Islet precursor cell (in vitro differentiated cells): ENCODE results near the gene ST3GAL2.
A peak's percentile ranks its signal among the peaks of the same experiment; 100 is the strongest.
"Not testable (repeated sequence)": the region's sequence is repeated elsewhere in the genome, so short reads cannot be mapped to it uniquely, and the experiment has no call there.

ENCODE experiments used
- DNase-seq: peaks from one replicate; pipeline ENCODE4 v3.0.0-alpha.2; 2018

Gene ST3GAL2

DNA sequence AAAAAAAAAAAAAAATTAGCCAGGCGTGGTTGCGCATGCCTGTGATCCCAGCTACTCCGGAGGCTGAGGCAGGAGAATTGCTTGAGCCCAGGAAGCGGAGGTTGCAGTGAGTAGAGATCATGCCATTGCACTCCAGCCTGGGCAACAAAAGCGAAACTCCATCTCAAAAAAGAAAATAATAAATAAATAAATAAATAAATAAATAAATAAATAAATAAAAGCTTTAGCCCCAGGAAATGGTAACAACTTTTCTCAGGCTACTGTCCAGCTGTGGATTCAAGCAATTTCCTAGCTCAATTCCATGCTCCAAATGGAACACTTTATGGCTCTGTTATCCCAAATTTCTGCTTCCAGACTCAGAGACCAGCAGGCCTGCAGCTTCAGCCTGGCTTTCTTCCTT lies 25.3 kb downstream of the ST3GAL2 start:
- DNase-seq: not testable (repeated sequence)

DNA sequence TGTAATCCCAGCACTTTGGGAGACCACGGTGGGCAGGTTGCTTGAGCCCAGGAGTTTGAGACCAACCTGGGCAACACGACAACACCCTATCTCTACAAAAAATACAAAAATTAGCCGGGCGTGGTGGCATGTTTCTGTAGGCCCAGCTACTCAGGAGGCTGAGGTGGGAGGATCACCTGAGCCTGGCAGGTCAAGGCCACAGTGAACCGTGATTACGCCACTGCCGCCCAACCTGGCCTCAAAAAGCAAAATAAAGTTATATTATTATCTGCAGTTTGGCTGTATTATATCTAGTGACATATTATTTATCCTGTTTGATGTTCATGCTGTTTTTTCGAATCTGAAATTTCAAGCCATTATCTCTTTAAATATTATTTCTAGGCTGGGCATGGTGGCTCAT lies 26.5 kb downstream of the ST3GAL2 start:
- DNase-seq: no peak

DNA sequence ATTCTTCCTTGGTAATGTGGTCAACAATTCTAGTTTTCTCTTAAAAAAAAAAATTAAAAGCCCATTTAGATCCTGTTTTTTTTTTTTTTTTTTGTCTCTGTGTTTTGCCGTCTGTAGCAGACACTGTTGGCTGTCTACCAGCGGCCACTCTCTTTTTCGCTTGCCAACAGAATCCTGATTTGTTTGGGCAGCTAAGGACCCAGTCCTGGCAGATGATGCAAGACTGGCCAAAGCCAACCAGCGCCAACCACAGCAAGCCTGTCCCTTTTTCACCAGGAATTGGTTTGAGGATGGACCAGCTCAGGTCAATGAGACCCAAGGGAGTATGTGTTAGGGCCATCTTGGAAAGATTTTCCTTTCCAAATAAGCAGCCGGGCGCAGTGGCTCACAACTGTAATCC lies 28.2 kb downstream of the ST3GAL2 start:
- DNase-seq: no peak

DNA sequence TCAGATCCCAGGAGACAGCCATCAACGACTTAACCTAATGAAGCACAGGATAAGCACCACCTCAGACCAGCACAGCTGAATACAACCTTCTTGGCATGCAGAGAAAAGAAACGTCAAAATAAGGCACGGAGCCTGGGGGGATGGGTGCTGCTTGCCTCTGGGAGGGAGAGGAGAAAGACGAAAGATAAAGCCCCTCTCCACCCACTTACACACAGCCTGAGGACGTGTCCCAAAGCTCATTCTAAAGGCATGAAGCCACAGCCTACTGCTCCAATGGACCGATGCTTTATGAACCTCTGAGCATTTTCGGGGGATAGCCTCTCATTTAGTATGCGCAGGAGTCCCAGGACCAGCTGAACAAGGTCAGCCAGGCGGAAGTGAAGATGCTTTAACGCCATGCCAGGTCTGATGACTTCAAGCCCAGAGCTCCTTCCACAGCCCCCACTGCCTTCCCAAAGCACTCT lies 31.1 kb downstream of the ST3GAL2 start:
- DNase-seq: no peak

DNA sequence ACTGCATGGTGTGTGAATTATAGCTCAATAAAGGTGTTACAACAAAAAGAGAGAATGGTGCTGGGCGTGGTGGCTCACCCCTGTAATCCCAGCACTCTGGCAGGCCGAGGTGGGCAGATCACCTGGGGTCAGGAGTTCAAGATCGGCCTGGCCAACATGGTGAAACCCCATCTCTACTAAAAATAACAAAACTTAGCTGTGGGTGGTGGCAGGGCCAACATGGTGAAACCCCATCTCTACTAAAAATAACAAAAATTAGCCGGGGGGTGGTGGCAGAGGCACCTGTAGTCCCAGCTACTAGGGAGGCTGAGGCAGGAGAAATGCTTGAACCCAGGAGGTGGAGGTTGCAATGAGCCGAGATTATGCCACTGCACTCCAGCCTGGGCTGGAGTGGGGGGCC lies 32.8 kb downstream of the ST3GAL2 start:
- not testable (repeated sequence) for DNase-seq

DNA sequence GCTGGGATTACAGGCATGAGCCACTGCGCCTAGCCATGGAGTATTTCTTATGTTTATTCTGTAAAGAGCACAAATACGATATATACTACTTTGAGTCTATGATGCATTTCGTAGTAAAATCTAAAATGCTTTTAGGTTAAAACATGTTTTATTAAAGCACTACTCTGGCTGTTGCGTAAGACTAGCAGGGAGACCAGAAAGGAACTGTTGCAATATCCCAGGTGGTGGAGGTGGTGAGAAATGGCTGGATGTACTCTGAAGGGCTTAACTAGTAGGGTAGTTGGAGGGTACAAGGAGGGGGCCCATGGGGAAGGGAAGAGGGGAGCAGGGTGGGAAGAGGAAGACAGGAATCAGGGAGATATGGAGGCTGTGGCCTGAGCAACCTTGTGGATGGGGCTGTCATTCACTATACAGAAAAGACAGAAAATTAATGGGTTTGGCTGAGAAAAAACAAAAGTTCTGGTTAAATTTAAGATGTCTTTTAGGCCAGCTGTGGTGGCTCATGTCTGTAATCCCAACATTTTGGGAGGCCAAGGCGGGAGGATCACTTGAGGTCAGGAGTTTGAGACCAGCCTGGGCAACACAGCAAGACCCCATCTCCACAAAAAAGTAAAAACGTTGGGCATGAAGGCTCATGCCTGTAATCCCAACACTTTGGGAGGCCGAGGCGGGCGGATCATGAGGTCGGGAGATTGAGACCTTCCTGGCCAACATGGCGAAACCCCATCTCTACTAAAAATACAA lies 35.8 kb downstream of the ST3GAL2 start:
- no peak for DNase-seq

DNA sequence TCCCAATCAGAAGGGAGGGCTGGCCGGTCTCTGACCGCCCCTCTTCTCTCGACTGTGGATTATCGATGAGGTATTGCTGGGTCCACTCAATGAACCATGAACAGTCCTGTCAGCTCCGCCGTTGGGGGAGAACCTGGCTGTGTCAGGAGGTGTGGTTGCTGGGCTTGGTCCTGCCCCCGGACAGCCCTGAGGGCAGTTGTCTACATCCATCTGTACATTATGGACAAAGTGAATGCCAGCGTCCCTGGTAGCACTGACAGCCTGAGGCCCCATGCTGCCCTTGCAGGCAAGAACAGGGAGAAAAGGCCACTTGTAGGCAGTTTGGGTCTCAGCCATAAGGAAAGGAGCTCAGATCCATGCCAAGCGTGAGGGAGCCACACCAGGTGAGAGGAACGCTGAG lies 38.9 kb downstream of the ST3GAL2 start:
- no peak for DNase-seq

DNA sequence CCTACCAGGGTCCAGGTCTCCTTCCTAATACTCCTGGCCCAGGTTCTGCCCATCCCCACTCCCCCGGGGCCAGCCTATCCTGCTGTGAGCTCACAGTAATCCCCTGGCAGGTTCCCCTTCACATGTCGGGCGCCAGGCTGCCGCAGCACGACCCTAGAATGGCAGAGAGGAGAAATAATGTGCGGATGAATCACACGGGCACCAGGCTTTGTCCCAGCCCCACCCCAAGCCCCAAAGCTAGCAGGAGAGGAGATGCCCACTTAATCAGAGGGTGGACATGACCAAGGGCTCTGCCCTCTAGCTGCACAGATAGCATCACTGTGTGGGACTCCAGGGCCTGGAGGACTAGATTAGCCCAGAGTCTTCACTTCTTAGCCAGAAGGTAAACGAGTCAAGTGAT lies 39.5 kb downstream of the ST3GAL2 start:
- no peak for DNase-seq

DNA sequence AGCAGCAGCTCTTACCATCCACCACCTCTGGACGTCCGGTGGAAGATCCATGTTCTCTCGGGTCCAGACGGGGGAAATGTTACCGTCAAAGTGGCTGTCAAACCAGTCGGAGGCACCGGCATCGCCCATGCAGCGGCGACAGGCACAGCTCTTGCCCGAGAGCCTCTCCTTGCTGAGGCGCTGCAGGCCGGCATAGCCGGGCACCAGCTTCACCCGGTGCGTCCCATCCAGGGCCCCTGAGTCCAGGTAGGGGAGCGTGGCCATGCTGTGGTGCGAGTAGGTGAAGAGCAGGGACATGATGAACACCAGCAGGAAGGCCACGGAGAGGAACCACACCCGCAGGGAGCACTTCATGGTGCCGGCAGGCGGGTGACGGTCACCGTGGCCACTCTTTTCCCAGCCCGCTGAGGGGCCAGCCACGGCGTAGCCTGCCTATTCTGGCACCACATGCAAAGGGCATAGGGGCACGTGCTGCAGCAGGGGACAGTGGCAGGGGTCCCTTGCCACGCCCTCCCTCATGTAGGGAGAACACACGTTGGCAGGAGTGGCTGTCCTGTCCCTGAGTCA lies 40.6 kb downstream of the ST3GAL2 start:
- no peak for DNase-seq

DNA sequence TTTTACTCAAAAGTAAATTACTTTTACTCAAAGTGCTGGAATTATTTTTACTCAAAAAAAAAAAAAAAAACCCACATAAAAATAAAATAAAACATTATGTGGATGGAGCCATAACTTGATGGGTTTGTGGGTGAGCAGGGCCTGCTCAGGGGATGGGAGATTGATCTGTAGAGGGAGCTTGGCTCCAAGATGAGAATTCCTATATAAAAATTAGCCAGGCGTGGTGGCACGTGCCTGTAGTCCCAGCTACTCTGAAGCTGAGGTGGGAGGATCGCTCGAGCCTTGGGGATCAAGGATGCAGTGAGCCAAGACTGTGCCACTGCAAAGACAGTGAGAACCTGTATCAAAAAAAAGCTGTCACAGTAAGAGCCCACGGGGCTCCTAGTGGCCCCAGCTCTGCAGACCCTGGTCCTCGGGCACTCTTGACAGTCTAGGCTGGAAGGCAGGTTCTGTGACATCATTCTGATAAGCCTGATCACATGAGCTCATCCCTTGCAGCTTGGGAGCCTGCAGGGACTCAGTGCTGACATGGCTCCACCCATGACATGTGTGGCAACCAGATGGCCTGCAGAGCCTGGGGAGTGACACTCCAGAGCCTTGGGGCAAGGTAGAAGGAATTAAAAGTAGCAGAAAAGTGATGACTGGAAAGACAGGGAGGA lies 42.5 kb downstream of the ST3GAL2 start:
- DNase-seq: peak; percentile 90

DNA sequence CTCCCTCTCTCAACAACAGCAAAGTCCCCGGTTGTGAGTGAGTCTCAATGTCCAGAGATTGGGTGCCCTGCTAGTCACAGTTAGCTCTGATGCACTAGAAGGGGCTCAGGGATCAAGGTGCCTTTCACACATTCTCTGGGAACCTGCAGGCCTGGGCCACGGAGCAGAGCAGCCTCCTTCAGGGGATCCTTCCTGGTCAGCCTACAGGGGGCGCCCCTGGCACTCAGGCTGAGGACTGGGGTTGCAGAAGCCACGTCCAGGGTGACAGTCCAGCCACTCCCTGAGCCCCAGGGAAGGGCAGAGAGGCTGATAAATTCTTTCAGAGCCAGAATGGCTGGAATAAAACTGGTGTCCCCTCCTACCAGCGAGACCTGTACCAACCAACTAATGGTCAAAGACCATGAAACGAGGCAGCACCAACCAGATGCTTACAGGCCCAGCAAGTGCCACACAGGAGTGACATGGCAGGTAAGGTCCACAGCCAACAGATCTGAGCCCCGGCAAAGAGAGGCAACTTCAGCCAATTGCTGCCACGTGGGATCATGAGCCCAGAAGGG lies 43.5 kb downstream of the ST3GAL2 start:
- peak; percentile 86 for DNase-seq

DNA sequence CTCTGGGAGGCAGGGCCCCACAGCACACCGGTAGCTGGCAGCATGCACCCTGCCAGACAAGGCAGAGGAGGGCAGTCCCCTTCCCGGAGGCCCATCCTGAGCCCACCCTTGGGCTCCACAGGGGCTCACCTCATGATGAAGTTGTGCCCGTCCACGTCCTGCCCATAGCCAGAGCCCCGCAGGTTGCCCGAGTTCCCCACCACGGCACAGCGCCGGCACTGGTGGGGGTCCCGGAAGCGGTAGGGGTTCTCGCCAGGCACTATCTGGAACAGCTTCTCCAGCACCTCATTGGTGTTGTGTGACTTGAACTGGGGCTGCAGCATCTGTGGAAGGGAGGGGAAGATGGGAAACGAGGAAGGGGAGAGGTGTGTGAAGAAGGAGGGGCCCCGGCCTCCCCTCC lies 44.0 kb downstream of the ST3GAL2 start:
- no peak for DNase-seq

DNA sequence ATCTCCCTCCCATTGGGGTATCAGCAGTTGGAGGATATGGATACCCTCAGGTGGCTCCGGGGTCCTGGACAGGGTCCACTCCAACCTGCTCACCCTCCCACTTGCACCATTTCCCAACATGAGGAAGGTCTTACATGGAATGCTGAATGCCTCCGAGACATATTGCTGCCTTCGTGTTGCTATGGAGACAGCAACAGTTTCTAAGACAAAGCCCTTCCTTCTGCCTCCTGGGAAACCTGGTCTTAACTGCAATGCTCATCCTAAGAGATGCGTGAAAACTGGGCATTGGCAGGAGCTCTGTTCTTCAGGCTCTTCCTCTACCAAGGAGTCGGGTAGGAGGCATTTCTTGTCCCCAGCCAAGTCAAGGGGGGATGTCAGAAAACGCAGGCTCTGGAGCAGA lies 45.2 kb downstream of the ST3GAL2 start:
- no peak for DNase-seq

DNA sequence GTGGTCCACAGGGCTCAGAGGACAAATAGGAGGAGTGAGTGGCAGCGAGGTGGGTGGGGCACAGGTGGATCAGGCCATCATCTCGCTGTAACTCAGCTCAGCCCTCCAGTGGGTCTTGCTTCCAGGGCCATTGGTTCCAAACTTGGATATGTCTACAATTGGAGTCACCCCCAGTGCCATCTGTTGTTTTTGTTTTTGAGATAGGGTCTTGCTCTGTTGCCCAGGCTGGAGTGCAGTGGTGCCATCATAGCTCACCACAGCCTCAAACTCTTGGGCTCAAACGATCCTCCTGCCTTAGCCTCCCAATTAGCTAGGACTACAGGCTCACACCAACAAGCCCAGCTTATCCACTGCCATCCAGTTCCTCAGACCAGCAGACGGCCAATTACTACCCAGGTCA lies 46.3 kb downstream of the ST3GAL2 start:
- DNase-seq: no peak

DNA sequence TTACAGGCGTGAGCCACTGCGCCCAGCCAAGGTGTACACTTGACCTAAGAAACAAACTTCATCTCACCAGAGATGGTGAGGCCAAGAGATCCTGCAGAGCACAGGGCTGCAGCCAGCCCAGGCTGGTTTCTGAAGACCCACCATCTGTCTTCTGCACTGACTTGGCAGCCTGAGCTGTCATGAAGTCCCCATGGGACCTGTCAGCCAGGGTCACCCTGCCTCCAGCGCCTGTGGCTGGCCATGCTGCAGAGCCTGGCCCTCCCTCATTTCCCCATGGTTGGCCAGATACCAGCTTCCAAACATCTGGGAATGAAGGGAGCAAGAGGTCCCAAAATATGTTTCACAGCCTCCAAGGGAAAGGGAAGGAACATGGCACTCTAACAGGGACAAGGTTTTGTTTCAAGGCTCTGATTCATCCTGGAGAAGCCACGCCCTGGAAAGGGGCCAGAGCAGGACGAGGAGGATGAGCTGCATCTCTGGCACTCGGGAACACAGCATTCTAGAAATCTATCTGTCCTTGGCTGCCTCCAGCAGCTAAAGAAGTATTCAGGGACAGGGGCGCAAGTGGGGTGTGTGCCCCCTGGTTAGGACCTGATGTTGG lies 46.9 kb downstream of the ST3GAL2 start:
- no peak for DNase-seq

DNA sequence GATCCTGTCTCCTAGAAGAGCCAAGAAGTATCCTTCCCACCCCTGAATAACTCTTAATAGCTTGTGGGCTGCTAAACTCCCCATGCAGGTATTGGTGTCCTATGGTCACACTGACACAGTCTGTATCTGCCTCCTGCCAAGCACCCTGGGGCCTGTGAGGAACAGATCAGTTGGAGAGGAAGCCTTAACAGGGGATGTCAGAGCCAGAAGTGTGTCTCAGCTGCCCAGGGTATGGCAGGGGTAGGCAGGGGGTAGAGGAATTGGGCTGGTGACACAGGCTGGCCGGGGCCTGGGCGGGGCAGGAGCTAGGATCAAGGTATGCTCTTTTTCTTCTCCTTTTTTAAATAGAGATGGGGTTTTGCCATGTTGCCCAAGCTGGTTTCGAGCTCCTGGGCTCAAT lies 47.5 kb downstream of the ST3GAL2 start:
- DNase-seq: no peak

DNA sequence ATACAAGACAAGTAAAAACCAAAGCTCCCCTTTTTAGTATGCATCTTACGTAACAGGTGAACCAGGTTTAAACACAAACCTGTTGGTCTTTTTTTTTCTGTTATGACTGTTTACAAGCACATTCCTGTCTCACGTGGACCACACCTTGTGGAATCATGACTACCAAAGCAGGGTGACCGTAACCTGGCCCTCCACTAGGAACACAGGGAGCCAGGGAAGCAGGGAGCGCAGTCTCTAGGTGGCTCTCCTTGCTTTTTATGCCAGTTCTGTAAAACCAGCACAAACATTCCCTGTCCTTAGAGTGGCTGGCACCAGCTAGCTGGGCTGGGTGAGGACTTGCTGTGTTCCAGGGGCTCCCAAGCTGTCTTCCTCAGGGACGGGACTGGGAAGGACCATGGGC lies 48.1 kb downstream of the ST3GAL2 start:
- no peak for DNase-seq

DNA sequence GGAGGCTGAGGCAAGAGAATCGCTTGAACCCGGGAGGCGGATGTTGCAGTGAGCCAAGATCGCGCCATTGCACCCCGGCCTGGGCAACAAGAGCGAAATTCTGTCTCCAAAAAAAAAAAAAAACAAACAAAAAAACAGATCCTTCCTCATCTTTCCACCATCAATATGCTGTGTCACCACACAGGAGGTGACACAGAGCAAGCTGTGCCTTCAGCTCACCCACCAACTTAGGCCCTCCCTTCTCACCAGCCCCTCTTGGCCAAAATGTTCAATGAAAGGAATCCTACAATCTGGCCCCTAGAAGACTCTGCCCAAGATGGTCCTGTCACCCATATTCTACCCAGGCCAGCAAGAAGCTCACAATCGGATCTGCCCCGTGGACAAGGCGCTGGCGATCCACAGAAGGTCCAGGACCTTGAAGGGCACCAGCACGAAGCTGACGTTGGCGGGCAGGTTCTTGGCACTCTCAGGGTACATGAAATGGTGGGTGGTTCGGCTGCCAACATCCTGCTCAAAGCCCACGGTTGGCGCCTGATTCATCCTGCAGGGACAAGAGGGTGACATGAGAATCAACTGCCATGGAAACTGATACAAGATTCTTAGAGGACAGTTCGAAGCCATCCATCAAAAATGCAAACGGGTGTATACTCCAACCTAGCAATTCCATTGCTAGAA lies 50.8 kb downstream of the ST3GAL2 start:
- no peak for DNase-seq

DNA sequence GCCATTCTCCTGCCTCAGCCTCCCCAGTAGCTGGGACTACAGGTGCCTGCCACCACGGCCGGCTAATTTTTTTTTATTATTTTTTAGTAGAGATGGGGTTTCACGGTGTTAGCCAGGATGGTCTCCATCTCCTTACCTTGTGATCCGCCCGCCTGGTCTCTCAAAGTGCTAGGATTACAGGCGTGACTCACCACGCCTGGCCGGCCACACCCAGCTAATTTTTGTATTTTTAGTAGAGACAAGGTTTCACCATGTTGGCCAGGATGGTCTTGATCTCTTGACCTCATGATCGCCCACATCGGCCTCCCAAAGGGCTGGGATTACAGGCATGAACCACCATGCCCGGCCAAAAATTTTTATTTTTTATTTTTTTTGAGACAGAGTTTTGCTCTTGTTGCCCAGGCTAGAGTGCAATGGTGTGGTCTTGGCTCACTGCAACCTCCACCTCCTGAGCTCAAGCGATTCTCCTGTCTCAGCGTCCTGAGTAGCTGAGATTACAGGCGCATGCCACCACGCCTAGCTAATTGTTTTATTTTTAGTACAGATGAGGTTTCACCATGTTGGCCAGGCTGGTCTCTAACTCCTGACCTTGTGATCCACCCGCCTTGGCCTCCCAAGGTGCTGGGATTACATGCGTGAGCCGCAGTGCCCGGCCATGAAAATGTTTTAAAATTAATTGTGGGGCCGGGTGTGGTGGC lies 52.5 kb downstream of the ST3GAL2 start:
- DNase-seq: not testable (repeated sequence)

DNA sequence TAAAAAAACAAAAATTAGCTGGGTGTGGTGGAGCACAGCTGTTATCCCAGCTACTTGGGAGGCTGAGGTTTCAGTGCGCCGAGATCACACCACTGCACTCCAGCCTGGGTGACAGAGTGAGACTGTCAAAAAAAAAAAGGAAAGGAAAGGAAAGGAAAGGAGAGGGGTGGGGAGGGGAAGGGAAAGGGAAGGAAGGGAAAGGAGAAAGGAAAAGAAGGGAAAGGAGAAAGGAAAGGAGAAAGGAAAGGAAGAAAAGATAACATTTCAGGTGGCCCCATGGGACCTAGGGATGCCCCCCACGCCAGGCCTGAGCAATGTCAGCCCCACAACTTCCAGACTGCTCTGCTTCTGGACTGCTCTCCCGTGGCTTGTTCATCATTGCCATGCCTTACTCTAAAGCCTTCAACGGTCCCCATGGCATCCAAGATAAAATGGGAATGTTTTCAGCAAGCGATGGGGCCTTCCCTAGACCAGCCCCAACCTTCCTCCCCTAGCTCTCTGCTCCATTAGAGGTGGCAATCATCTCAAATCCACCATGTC lies 55.4 kb downstream of the ST3GAL2 start:
- DNase-seq: no peak

DNA sequence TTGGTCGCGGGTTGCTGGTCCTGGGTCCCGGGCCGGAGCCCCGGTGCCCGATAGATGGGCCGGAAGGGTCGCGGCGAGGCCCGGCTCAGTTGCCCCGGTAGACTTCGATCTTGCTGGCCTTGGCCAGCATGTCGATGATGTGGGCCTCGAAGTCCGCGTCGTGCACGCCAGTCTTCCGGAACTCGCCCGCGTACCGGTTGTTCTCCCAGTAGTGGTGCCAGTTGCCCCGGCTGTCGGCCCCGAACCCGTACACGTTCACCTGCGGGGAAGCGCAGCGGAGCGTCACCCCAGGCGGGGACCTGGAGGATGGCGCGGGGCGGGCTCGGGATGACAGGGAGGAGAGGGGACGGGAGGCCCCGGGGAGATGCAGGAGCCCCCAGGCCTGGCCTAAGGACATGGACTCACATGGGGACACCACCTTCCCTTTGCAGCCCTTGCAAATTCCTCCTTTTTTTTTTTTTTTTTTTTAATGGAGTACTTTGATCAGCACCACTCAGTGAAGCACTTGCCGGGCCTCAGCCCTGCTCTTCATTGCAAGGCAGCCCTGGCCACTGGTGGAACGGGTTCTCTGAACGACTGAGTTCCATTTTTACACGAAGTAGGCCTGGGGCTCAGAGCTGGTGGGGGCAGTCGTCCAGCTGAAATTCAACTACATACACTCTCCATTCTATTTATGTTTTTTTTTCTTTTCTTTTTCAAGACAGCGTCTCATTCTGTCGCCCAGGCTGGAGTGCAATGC lies 57.1 kb downstream of the ST3GAL2 start:
- DNase-seq: no peak
